Right lobe of liver (tissue), 6 donors: Measurements from ENCODE around the gene COPB2. TPM values are rescaled to one million over a fixed set of nuclear protein-coding genes. Genes with fewer than 3 reads are reported as not detected.

Experiments used
- ATAC-seq, 4 donors: fragments of 200-7000 bp; cut with Tn5 transposase; one replicate each; pipeline ENCODE4 v1.9.1; 2020; ENCODE audit warnings: mild to moderate bottlenecking in 4 of 4, moderate library complexity in 4 of 4
- DNase-seq, 3 donors: peaks; one replicate each; pipeline ENCODE4 v3.0.0-alpha.2; 2020
- H3K27ac ChIP-seq, 3 donors: fragments of 200-600 bp; one replicate each; pipeline ENCODE4 v1.8.0; 2022
- H3K27me3 ChIP-seq, 2 donors: fragments of 200-600 bp; one replicate each; pipeline ENCODE4 v1.8.0; 2022
- H3K36me3 ChIP-seq, 4 donors: fragments of 200-600 bp; sonication (generic) in 1 of 4; one replicate each; pipeline versions ENCODE4 v1.5.1 to v1.8.0; 2017 to 2022; ENCODE audit warnings: control low read depth in 1 of 4
- H3K4me1 ChIP-seq, 4 donors: fragments of 200-600 bp; sonication (generic) in 1 of 4; one replicate each; pipeline versions ENCODE4 v1.5.1 to v1.8.0; 2017 to 2022; ENCODE audit warnings: control low read depth in 1 of 4
- H3K4me3 ChIP-seq, 3 donors: fragments of 200-600 bp; one replicate each; pipeline ENCODE4 v1.8.0; 2022
- H3K9me3 ChIP-seq, 4 donors: fragments of 200-600 bp; sonication (generic) in 1 of 4; one replicate each; pipeline versions ENCODE4 v1.5.1 to v1.8.0; 2017 to 2022; ENCODE audit warnings: control low read depth in 1 of 4
- CTCF ChIP-seq, 4 donors: fragments of 200-600 bp in 3 of 4; fragments of 450-650 bp in 1 of 4; IDR thresholded peaks; one replicate each; pipeline versions ENCODE4 v1.5.1 to v1.8.0; 2016 to 2022; ENCODE audit warnings: antibody characterized with exemption in 4 of 4, mild to moderate bottlenecking in 2 of 4
- POLR2A ChIP-seq: fragments of 450-650 bp; IDR thresholded peaks from one replicate; pipeline ENCODE4 v1.6.1; 2017; ENCODE audit warnings: antibody characterized with exemption, mild to moderate bottlenecking
- whole genome bisulfite sequencing: methylation state at CpG from one replicate; pipeline ENCODE4 v1.1.6; 2018; ENCODE audit warnings: low coverage, low lambda C conversion rate; ENCODE audit not compliant: insufficient coverage; ENCODE audit errors: missing lambda C conversion rate; 5-methylcytosine and 5-hydroxymethylcytosine counted together
- intact Hi-C, 2 donors: fragments of 100-400 bp; cut with DNase I; formaldehyde crosslinking; loops; one replicate each; pipeline versions ENCODE4 v1.11.2 to v1.14.1; 2022
- total RNA-seq, 6 experiments: library from RNA; depleted of rRNA in 2 of 6; stranded (reverse); fragments of >200 nt in 2 of 6; fragmentation: NEBNext Ultra II Directional in 3 of 6; extraction: Animal tissue kit (Norgen Biotek cat#: 25700) in 3 of 6; gene quantifications; one replicate each; pipeline versions ENCODE4 v1.1.0 to v1.2.4, GENCODE V29; 2016 to 2023
- donor health status: DM: no; HTN: yes; CAD: no.
- donor health status: DM: no; HTN: no; CAD: no.
- donor health status: DM: no; HTN: no; CAD: no.
- donor health status: DM: no; HTN: yes; CAD: no.
- donor health status: DM: no; HTN: yes; CAD: no.

The COPB2 gene
- total RNA-seq, 6 experiments from 2014 or later: 59.4 to 81.9 (median 66.2) TPM

GRCh38 chr3:139380575-139380974, 8.9 kb downstream of the COPB2 start:
- DNase-seq (no peak), ATAC-seq (no peak)
- 80% methylated on average over 4 of the region's 4 CpGs for whole genome bisulfite sequencing
- Histone ChIP-seq H3K4me1 (peaks cover 0 to 16% (median 0%) of the 10 kb centered on the region in 4 donors), H3K27me3 (no peaks in the 10 kb centered on the region), H3K4me3 (no peak overlapping the region), H3K36me3 (peaks cover 0 to 53% (median 24%) of the 10 kb centered on the region in 4 donors), H3K27ac (no peak overlapping the region), H3K9me3 (no peaks in the 10 kb centered on the region)
- intact Hi-C loops: no loop called here
- no peak for TF ChIP-seq POLR2A
- no peak for TF ChIP-seq CTCF (IDR thresholded peaks at IDR 0.05)

GRCh38 chr3:139378587-139379241, 10.7 kb downstream of the COPB2 start:
- Histone ChIP-seq H3K4me1 (peaks cover 0 to 16% (median 0%) of the 10 kb centered on the region in 4 donors), H3K9me3 (no peaks in the 10 kb centered on the region), H3K36me3 (peaks cover 0 to 71% (median 35%) of the 10 kb centered on the region in 4 donors), H3K27ac (no peak overlapping the region), H3K27me3 (no peaks in the 10 kb centered on the region), H3K4me3 (no peak overlapping the region)
- TF ChIP-seq POLR2A (no peak), CTCF (IDR thresholded peaks at IDR 0.05) (no peak)
- ATAC-seq (peak in 1 of 4 donors; percentile 63), DNase-seq (no peak)
- 65% methylated on average over 3 of the region's 3 CpGs for WGBS
- intact Hi-C loops: no loop called here

GRCh38 chr3:139377378-139377777, 12.1 kb downstream of the COPB2 start:
- intact Hi-C loops: no loop called here
- DNase-seq (no peak), ATAC-seq (peak in 2 of 4 donors; percentile 54 to 70)
- H3K27ac ChIP-seq: no peak overlapping the region
- 61% methylated on average over 3 of the region's 3 CpGs for WGBS
- peaks cover 0 to 16% (median 0%) of the 10 kb centered on the region in 4 donors for H3K4me1 ChIP-seq
- no peaks in the 10 kb centered on the region for H3K27me3 ChIP-seq
- no peaks in the 10 kb centered on the region for H3K9me3 ChIP-seq
- no peak overlapping the region for H3K4me3 ChIP-seq
- TF ChIP-seq CTCF (IDR thresholded peaks at IDR 0.05): no peak
- no peak for TF ChIP-seq POLR2A
- peaks cover 0 to 73% (median 42%) of the 10 kb centered on the region in 4 donors for H3K36me3 ChIP-seq

- 70% methylated on average over 2 of the region's 2 CpGs for WGBS
Measured at GRCh38 chr3:139374099-139374498, 15.3 kb downstream of the COPB2 start.

More at GRCh38 chr3:139374099-139374498, 15.3 kb downstream of the COPB2 start:
- ATAC-seq (no peak), DNase-seq (no peak)
- intact Hi-C loops: no loop called here
- H3K27me3 ChIP-seq: no peaks in the 10 kb centered on the region
- H3K9me3 ChIP-seq: no peaks in the 10 kb centered on the region
- peaks cover 0 to 15% (median 0%) of the 10 kb centered on the region in 4 donors for H3K4me1 ChIP-seq
- H3K36me3 ChIP-seq: peaks cover 0 to 92% (median 56%) of the 10 kb centered on the region in 4 donors
- H3K27ac ChIP-seq: no peak overlapping the region
- H3K4me3 ChIP-seq: no peak overlapping the region
- TF ChIP-seq CTCF (IDR thresholded peaks at IDR 0.05): no peak
- TF ChIP-seq POLR2A: no peak
